ENCODE measurements around the gene FIGNL2. TPM values are rescaled to one million over a fixed set of nuclear protein-coding genes. Genes with fewer than 3 reads are reported as not detected.
"Not testable (repeated sequence)": the region's sequence is repeated elsewhere in the genome, so short reads cannot be mapped to it uniquely, and the experiment has no call there.

FIGNL2 gene
- total RNA-seq, 3 donors from 2014 or later, result 0.16 to 1.3 (median 0.29) TPM

DNA sequence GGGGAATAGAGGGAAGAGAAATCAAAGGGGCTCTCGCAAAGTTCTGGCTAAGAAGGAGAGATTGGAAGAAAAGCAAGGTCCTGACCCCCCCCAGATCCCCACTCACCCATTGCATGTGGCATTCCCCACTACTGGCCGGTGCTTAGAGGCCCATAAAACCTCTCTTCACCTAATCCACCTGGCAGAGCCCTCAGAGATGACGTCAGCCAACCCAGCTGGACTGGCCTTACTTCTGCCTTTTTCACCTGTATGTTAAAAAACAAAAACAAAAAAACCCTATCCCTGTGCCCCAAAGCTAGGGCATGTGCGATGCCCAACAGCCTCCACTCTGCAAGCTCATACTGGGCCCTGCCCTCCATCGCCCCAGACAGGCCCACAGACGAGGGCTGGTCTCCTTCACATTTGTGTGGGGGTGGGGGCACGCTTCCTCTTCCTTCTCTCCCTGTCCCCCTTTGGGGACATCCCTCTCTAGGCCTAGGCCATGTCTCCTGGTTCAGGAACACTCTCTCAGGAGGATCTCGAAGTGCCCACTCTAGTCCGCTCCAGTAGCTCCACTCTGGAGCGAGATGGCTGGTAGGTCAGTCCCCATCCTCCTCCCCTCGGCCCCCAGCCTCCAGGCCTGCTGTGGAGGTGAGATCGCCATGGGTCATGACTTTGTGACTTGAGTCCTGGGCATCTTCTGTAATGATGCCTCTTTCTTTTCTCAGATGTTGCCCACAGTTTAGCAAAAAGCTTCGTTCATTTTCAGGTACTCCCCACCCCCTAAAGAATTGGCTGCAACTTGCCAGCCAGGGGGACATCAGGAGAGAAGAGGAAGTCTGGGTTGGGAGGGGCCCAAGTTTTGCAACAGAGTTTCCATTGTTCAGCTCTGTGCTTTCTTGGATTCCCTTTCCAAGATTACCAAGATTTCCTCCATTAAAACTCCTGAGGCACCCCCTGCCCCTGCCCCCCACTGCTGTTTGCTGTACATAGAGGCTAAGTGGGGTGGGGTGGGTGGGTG, 37.0 kb downstream of the FIGNL2 start:
- intact Hi-C loops (cut with DNase I; ENCODE audit: low total_unique reads), result no loop called here
- Histone ChIP-seq H3K36me3 (no peaks in the 10 kb centered on the region), H3K27ac (peak overlapping the region in 1 of 2 donors; percentile 36), H3K4me1 (peaks cover 0 to 4% of the 10 kb centered on the region in 2 donors), H3K27me3 (no peaks in the 10 kb centered on the region), H3K9me3 (no peaks in the 10 kb centered on the region), H3K4me3 (no peak overlapping the region)
- peak in 1 of 2 donors; percentile 41 for DNase-seq (ENCODE audit: low spot score in 2 of 2)
- no peak for TF ChIP-seq POLR2AphosphoS5 (IDR thresholded peaks at IDR 0.05)

DNA sequence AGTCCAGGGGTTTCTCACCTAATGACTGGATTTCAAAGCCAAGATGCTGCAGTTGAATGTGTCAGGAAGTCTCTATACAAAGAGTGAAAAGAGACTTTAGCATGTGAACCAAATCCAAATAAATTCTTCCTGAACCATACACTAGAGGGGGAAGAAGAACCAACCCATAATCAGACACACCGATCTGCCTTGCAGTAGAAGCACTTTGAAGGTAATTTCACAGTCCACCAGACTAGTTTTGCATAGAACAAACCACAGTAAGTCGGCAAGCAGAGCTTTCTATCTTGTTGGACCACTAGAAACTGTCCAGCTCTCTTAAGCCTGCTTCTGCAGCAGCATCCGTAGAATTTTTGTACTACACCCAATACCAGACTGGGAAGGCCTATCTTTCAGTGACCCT, 39.3 kb downstream of the FIGNL2 start:
- H3K4me1 ChIP-seq, result peaks cover 0 to 4% of the 10 kb centered on the region in 2 donors
- intact Hi-C loops (cut with DNase I; ENCODE audit: low total_unique reads), result no loop called here
- DNase-seq (ENCODE audit: low spot score in 2 of 2), result no peak
- no peaks in the 10 kb centered on the region for H3K36me3 ChIP-seq
- no peak overlapping the region for H3K27ac ChIP-seq
- TF ChIP-seq, protein P1, sequence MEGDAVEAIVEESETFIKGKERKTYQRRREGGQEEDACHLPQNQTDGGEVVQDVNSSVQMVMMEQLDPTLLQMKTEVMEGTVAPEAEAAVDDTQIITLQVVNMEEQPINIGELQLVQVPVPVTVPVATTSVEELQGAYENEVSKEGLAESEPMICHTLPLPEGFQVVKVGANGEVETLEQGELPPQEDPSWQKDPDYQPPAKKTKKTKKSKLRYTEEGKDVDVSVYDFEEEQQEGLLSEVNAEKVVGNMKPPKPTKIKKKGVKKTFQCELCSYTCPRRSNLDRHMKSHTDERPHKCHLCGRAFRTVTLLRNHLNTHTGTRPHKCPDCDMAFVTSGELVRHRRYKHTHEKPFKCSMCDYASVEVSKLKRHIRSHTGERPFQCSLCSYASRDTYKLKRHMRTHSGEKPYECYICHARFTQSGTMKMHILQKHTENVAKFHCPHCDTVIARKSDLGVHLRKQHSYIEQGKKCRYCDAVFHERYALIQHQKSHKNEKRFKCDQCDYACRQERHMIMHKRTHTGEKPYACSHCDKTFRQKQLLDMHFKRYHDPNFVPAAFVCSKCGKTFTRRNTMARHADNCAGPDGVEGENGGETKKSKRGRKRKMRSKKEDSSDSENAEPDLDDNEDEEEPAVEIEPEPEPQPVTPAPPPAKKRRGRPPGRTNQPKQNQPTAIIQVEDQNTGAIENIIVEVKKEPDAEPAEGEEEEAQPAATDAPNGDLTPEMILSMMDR (IDR thresholded peaks at IDR 0.05), result no peak
- TF ChIP-seq POLR2A (IDR thresholded peaks at IDR 0.05) (no peak), POLR2AphosphoS5 (IDR thresholded peaks at IDR 0.05) (no peak)
- no peaks in the 10 kb centered on the region for H3K9me3 ChIP-seq
- no peak overlapping the region for H3K4me3 ChIP-seq
- H3K27me3 ChIP-seq, result no peaks in the 10 kb centered on the region

- intact Hi-C loops (cut with DNase I; ENCODE audit: low total_unique reads), result no loop called here
- Histone ChIP-seq H3K4me3 (no peak overlapping the region), H3K27me3 (no peaks in the 10 kb centered on the region), H3K27ac (no peak overlapping the region), H3K9me3 (no peaks in the 10 kb centered on the region), H3K4me1 (peaks cover 0 to 4% of the 10 kb centered on the region in 2 donors), H3K36me3 (no peaks in the 10 kb centered on the region)
- no peak for DNase-seq (ENCODE audit: low spot score in 2 of 2)
- no peak for TF ChIP-seq POLR2A (IDR thresholded peaks at IDR 0.05)
- TF ChIP-seq, protein P1 (IDR thresholded peaks at IDR 0.05), result no peak
- TF ChIP-seq POLR2AphosphoS5 (IDR thresholded peaks at IDR 0.05), result no peak
Measured at GRCh38 chr12:51806896-51807295, 41.6 kb downstream of the FIGNL2 start.

GRCh38 chr12:51801027-51801426, 47.5 kb downstream of the FIGNL2 start:
- H3K4me3 ChIP-seq, result no peak overlapping the region
- TF ChIP-seq POLR2AphosphoS5 (IDR thresholded peaks at IDR 0.05), result no peak
- TF ChIP-seq POLR2A (IDR thresholded peaks at IDR 0.05), result no peak
- TF ChIP-seq, protein P1 (IDR thresholded peaks at IDR 0.05), result no peak
- H3K36me3 ChIP-seq, result no peaks in the 10 kb centered on the region
- no peak for DNase-seq (ENCODE audit: low spot score in 2 of 2)
- intact Hi-C loops (cut with DNase I; ENCODE audit: low total_unique reads), result no loop called here
- H3K9me3 ChIP-seq, result no peaks in the 10 kb centered on the region
- H3K4me1 ChIP-seq, result no peaks in the 10 kb centered on the region
- no peaks in the 10 kb centered on the region for H3K27me3 ChIP-seq
- H3K27ac ChIP-seq, result no peak overlapping the region

DNA sequence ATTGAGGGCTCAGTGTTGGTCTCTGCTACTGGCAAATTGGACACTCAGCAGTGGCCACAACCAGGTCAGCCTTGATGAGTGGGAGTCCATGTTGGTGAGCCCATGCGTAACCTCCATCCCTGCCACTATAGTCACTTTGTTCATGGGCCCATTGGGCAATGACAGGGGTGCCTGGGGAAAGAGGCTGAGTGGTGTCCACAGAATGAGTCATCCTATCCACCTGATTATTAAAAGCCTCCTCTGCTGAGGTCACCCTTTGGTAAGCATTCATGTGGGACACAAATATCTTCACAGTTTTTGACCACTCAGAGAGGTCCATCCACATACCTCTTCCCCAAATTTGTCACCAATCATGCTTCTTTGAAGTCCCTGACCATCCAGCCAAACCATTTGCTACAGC, 50.0 kb downstream of the FIGNL2 start:
- H3K9me3 ChIP-seq, result no peaks in the 10 kb centered on the region
- H3K4me1 ChIP-seq, result no peaks in the 10 kb centered on the region
- H3K36me3 ChIP-seq, result no peaks in the 10 kb centered on the region
- no peak for TF ChIP-seq POLR2A (IDR thresholded peaks at IDR 0.05)
- H3K27me3 ChIP-seq, result no peaks in the 10 kb centered on the region
- intact Hi-C loops (cut with DNase I; ENCODE audit: low total_unique reads), result no loop called here
- DNase-seq (ENCODE audit: low spot score in 2 of 2), result no peak
- H3K4me3 ChIP-seq, result no peak overlapping the region
- H3K27ac ChIP-seq, result no peak overlapping the region

GRCh38 chr12:51798051-51798450, 50.5 kb downstream of the FIGNL2 start:
- H3K27ac ChIP-seq; H3K4me1 ChIP-seq; H3K9me3 ChIP-seq; DNase-seq (ENCODE audit: low spot score in 2 of 2); intact Hi-C loops (cut with DNase I; ENCODE audit: low total_unique reads); H3K4me3 ChIP-seq; H3K36me3 ChIP-seq; H3K27me3 ChIP-seq: not testable (repeated sequence)

All from breast epithelium (tissue), 4 donors.